K562 (cell line): Measurements from ENCODE around the gene LZTR1. TPM values are rescaled to one million over a fixed set of nuclear protein-coding genes. Genes with fewer than 3 reads are reported as not detected.

Experiments
- E2F3 ChIP-seq: fragments of 250-450 bp; sonication (Bioruptor Pico); IDR thresholded peaks from 2 replicates; pipeline ENCODE4 v1.4.0; 2020; ENCODE audit warnings: mild to moderate bottlenecking
- FOSL1 ChIP-seq: fragments of 200-800 bp; sonication (Bioruptor generic); conservative IDR thresholded peaks from 2 replicates; pipeline ENCODE4 v1.6.1; 2016; ENCODE audit warnings: missing genetic modification characterization, missing compliant biosample characterization
- GABPA ChIP-seq: fragments of 200-800 bp; sonication (Bioruptor generic); conservative IDR thresholded peaks from 2 replicates; pipeline ENCODE4 v1.6.1; 2016; ENCODE audit warnings: low read depth, missing genetic modification characterization, missing compliant biosample characterization
- GATAD2B ChIP-seq: fragments of 450-650 bp; IDR thresholded peaks from 2 replicates; pipeline ENCODE4 v1.6.1; 2017; ENCODE audit warnings: mild to moderate bottlenecking, borderline replicate concordance
- HCFC1 ChIP-seq: IDR thresholded peaks from 2 replicates; pipeline ENCODE4 v1.6.1; 2012; ENCODE audit warnings: low read depth, low read length, improper control_type of control experiment
- MAZ ChIP-seq, 2 experiments: fragments of 450-650 bp in 1 of 2; sonication (generic) in 1 of 2; formaldehyde crosslinking; IDR thresholded peaks in 1 of 2; conservative IDR thresholded peaks in 1 of 2; 2 replicates each; pipeline versions ENCODE4 v1.4.0 to v1.5.0; 2020; ENCODE audit warnings: mild to moderate bottlenecking in 1 of 2, missing genetic modification reagents in 1 of 2
- NR0B1 ChIP-seq: fragments of 450-650 bp; IDR thresholded peaks from one replicate; pipeline ENCODE4 v1.6.1; 2018; ENCODE audit warnings: mild to moderate bottlenecking, moderate library complexity; ENCODE audit not compliant: partially characterized antibody
- PKNOX1 ChIP-seq: fragments of 450-650 bp; IDR thresholded peaks from 2 replicates; pipeline ENCODE4 v1.6.1; 2016
- POLR2A ChIP-seq: fragments of 450-650 bp; conservative IDR thresholded peaks from 2 replicates; pipeline ENCODE4 v1.6.1; 2016
- PTTG1 ChIP-seq: fragments of 450-650 bp; IDR thresholded peaks from 2 replicates; pipeline ENCODE4 v1.6.1; 2016; ENCODE audit warnings: low read depth, mild to moderate bottlenecking, missing genetic modification characterization, missing compliant biosample characterization
- RB1 ChIP-seq: fragments of 450-650 bp; IDR thresholded peaks from 2 replicates; pipeline ENCODE4 v1.6.1; 2017; ENCODE audit warnings: low read depth, mild to moderate bottlenecking
- TAF15 ChIP-seq: fragments of 200-400 bp; formaldehyde crosslinking; IDR thresholded peaks from 2 replicates; pipeline ENCODE4 v1.6.1; 2017; ENCODE audit warnings: mild to moderate bottlenecking, low read depth, low read length, moderate library complexity
- ZBTB9 ChIP-seq: fragments of 450-650 bp; formaldehyde crosslinking; IDR thresholded peaks from 2 replicates; pipeline ENCODE4 v1.4.0; 2020; ENCODE audit warnings: mild to moderate bottlenecking, moderate library complexity
- ZNF224 ChIP-seq: sonication (generic); formaldehyde crosslinking; IDR thresholded peaks from 2 replicates; pipeline ENCODE4 v1.8.0; 2022; ENCODE audit warnings: mild to moderate bottlenecking, missing genetic modification reagents
- ZNF263 ChIP-seq: sonication (generic); formaldehyde crosslinking; IDR thresholded peaks from 2 replicates; pipeline ENCODE4 v1.8.0; 2022; ENCODE audit warnings: mild to moderate bottlenecking, missing genetic modification reagents, borderline replicate concordance
- ZNF324 ChIP-seq: fragments of 250-450 bp; sonication (Bioruptor Pico); IDR thresholded peaks from 2 replicates; pipeline ENCODE4 v1.4.0; 2020; ENCODE audit warnings: mild to moderate bottlenecking
- ZNF395 ChIP-seq: fragments of 200-800 bp; sonication (Bioruptor generic); IDR thresholded peaks from 2 replicates; pipeline ENCODE4 v1.6.1; 2017; ENCODE audit warnings: missing genetic modification characterization, missing compliant biosample characterization
- ZNF41 ChIP-seq: fragments of 250-450 bp; sonication (Bioruptor Pico); conservative IDR thresholded peaks from 2 replicates; pipeline ENCODE4 v1.4.0; 2020; ENCODE audit warnings: mild to moderate bottlenecking
- polyA plus RNA-seq, 8 experiments: library from polyadenylated mRNA; depleted of rRNA in 4 of 8; stranded (reverse) in 5 of 8; unstranded in 3 of 8; fragments of >200 nt; fragmentation: Nextera tagmentation in 2 of 8; fragmentation: Illumina TruSeq in 1 of 8; extraction: Ambion mirVana in 2 of 8; extraction: Trizol in 1 of 8; gene quantifications; 2 replicates each; pipeline versions ENCODE4 v1.2.1 to v1.2.3, GENCODE V29; 2011 to 2014; ENCODE audit warnings: inconsistent platforms in 1 of 8, missing spikeins in 1 of 8
- total RNA-seq, 7 experiments: library from RNA; depleted of rRNA in 6 of 7; stranded (reverse); fragments of >200 nt in 6 of 7; fragmentation: Illumina TruSeq in 2 of 7; extraction: Trizol in 2 of 7; gene quantifications; 2 replicates each; pipeline versions ENCODE4 v1.2.1 to v1.2.3, GENCODE V29; 2011 to 2021; ENCODE audit warnings: low replicate concordance in 1 of 7
- TF ChIP-seq, protein P1 (sequence below): fragments of 250-450 bp; sonication (Bioruptor Pico); IDR thresholded peaks from 2 replicates; pipeline ENCODE4 v1.8.0; 2021; ENCODE audit warnings: mild to moderate bottlenecking, moderate library complexity
- TF ChIP-seq, protein P2 (sequence below): fragments of 450-650 bp; IDR thresholded peaks from 2 replicates; pipeline ENCODE4 v1.6.1; 2016; ENCODE audit warnings: mild to moderate bottlenecking

Gene LZTR1
- total and polyA plus RNA-seq, 9 of the 15 experiments (the other 6 are each of a cell fraction or from before 2014, with no cell fraction given) = 2.2 to 135 (median 63.0) TPM

GRCh38 chr22:21003782-21004181 is 21.7 kb downstream of the LZTR1 start (continued):
- 0 out of 2 replicates have a peak, but pooled peaks have one; percentile 14 for TF ChIP-seq E2F3 (CRISPR knock-in tag)
- TF ChIP-seq PKNOX1 = no peak
- TF ChIP-seq, protein P1, sequence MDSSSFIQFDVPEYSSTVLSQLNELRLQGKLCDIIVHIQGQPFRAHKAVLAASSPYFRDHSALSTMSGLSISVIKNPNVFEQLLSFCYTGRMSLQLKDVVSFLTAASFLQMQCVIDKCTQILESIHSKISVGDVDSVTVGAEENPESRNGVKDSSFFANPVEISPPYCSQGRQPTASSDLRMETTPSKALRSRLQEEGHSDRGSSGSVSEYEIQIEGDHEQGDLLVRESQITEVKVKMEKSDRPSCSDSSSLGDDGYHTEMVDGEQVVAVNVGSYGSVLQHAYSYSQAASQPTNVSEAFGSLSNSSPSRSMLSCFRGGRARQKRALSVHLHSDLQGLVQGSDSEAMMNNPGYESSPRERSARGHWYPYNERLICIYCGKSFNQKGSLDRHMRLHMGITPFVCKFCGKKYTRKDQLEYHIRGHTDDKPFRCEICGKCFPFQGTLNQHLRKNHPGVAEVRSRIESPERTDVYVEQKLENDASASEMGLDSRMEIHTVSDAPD (CRISPR knock-in tag) = no peak
- no peak for TF ChIP-seq ZNF224
- no peak for TF ChIP-seq GABPA (tag)
- TF ChIP-seq, protein P2, sequence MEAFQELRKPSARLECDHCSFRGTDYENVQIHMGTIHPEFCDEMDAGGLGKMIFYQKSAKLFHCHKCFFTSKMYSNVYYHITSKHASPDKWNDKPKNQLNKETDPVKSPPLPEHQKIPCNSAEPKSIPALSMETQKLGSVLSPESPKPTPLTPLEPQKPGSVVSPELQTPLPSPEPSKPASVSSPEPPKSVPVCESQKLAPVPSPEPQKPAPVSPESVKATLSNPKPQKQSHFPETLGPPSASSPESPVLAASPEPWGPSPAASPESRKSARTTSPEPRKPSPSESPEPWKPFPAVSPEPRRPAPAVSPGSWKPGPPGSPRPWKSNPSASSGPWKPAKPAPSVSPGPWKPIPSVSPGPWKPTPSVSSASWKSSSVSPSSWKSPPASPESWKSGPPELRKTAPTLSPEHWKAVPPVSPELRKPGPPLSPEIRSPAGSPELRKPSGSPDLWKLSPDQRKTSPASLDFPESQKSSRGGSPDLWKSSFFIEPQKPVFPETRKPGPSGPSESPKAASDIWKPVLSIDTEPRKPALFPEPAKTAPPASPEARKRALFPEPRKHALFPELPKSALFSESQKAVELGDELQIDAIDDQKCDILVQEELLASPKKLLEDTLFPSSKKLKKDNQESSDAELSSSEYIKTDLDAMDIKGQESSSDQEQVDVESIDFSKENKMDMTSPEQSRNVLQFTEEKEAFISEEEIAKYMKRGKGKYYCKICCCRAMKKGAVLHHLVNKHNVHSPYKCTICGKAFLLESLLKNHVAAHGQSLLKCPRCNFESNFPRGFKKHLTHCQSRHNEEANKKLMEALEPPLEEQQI = no peak
- TF ChIP-seq MAZ (CRISPR knock-in tag; conservative IDR thresholded peaks at IDR 0.05 in 1 of 2, IDR thresholded peaks at IDR 0.05 in 1 of 2) = no peak; a peak in 1 of 4 replicates
- no peak for TF ChIP-seq ZNF263
- TF ChIP-seq GATAD2B = no peak
- TF ChIP-seq POLR2A = no peak
- TF ChIP-seq FOSL1 (tag) = no peak
- no peak for TF ChIP-seq ZNF395 (CRISPR knock-in tag)
- TF ChIP-seq HCFC1 = no peak
- no peak for TF ChIP-seq ZNF324
- TF ChIP-seq PTTG1 (tag) = no peak
- no peak for TF ChIP-seq NR0B1
- TF ChIP-seq ZNF41 (CRISPR knock-in tag) = no peak
- TF ChIP-seq ZBTB9 (CRISPR knock-in tag) = no peak
- TF ChIP-seq RB1 = no peak
- TF ChIP-seq TAF15 = no peak
